Lower leg skin (tissue), 4 donors: ENCODE results near the gene ITGA6. TPM values are rescaled to one million over a fixed set of nuclear protein-coding genes. Genes with fewer than 3 reads are reported as not detected.

ENCODE experiments used
- DNase-seq, 2 donors: peaks; one replicate each; pipeline ENCODE4 v3.0.0-alpha.2; 2019; ENCODE audit warnings: low spot score in 2 of 2
- H3K4me3 ChIP-seq: fragments of 200-600 bp; sonication (generic); 2 replicates; pipeline ENCODE4 v1.5.1; 2017; ENCODE audit warnings: mild to moderate bottlenecking, low read depth; ENCODE audit not compliant: poor library complexity, severe bottlenecking
- CTCF ChIP-seq, 3 donors: fragments of 450-650 bp; IDR thresholded peaks; one replicate each; pipeline ENCODE4 v1.5.1; 2016; ENCODE audit warnings: antibody characterized with exemption in 3 of 3, mild to moderate bottlenecking in 3 of 3, moderate library complexity in 2 of 3
- POLR2A ChIP-seq, 2 donors: fragments of 450-650 bp; IDR thresholded peaks; one replicate each; pipeline ENCODE4 v1.6.1; 2016 to 2017; ENCODE audit warnings: antibody characterized with exemption in 2 of 2, mild to moderate bottlenecking in 1 of 2, moderate library complexity in 1 of 2
- WGBS, 2 donors: methylation state at CpG; one replicate each; pipeline ENCODE4 v1.1.5; 2018; 5-methylcytosine and 5-hydroxymethylcytosine counted together
- intact Hi-C: fragments of 100-400 bp; cut with DNase I; formaldehyde crosslinking; loops from one replicate; pipeline ENCODE4 v1.15.0; 2023; ENCODE audit warnings: low total_unique reads
- total RNA-seq, 4 donors: library from RNA; depleted of rRNA; stranded (reverse); fragments of >200 nt; gene quantifications; one replicate each; pipeline ENCODE4 v1.1.0, GENCODE V29; 2016

The ITGA6 gene
- total RNA-seq, 4 donors from 2014 or later = 93.3 to 153 (median 128) TPM

GRCh38 chr2:172488556-172488955, 61.2 kb downstream of the ITGA6 start:
- no peak for DNase-seq
- no peak overlapping the region for H3K4me3 ChIP-seq
- WGBS, 2 donors = 79 to 92% methylated on average over 3 of the region's 3 CpGs
- intact Hi-C loops = no loop called here
- TF ChIP-seq POLR2A (IDR thresholded peaks at IDR 0.05) = no peak
- no peak for TF ChIP-seq CTCF (IDR thresholded peaks at IDR 0.05)

- no peak for TF ChIP-seq CTCF (IDR thresholded peaks at IDR 0.05)
- no peak for TF ChIP-seq POLR2A (IDR thresholded peaks at IDR 0.05)
- H3K4me3 ChIP-seq = no peak overlapping the region
- no peak for DNase-seq
- intact Hi-C loops = no loop called here
Measured at GRCh38 chr2:172489681-172490080, 62.3 kb downstream of the ITGA6 start.

- WGBS, 2 donors = 60 to 66% methylated on average over 3 of the region's 3 CpGs
- TF ChIP-seq POLR2A (IDR thresholded peaks at IDR 0.05) (no peak), CTCF (IDR thresholded peaks at IDR 0.05) (no peak)
- no peak for DNase-seq
- H3K4me3 ChIP-seq = no peak overlapping the region
- intact Hi-C loops = no loop called here
Measured at GRCh38 chr2:172496160-172496608, 68.8 kb downstream of the ITGA6 start.

- intact Hi-C loops = no loop called here
- no peak overlapping the region for H3K4me3 ChIP-seq
- TF ChIP-seq CTCF (IDR thresholded peaks at IDR 0.05) (no peak), POLR2A (IDR thresholded peaks at IDR 0.05) (no peak)
- no peak for DNase-seq
- WGBS, 2 donors = 81 to 93% methylated on average over 4 of the region's 4 CpGs
Measured at GRCh38 chr2:172507199-172507598, 79.8 kb downstream of the ITGA6 start.

GRCh38 chr2:172510088-172510487, 82.7 kb downstream of the ITGA6 start:
- intact Hi-C loops = no loop called here
- TF ChIP-seq CTCF (IDR thresholded peaks at IDR 0.05) (no peak), POLR2A (IDR thresholded peaks at IDR 0.05) (no peak)
- H3K4me3 ChIP-seq = no peak overlapping the region
- WGBS, 2 donors = 72 to 73% methylated on average over 6 of the region's 6 CpGs
- DNase-seq = no peak

GRCh38 chr2:172510548-172510947, 83.2 kb downstream of the ITGA6 start:
- DNase-seq = no peak
- H3K4me3 ChIP-seq = no peak overlapping the region
- no peak for TF ChIP-seq CTCF (IDR thresholded peaks at IDR 0.05)
- no peak for TF ChIP-seq POLR2A (IDR thresholded peaks at IDR 0.05)
- WGBS, 2 donors = 92 to 93% methylated on average over 5 of the region's 5 CpGs
- intact Hi-C loops = no loop called here
